HG02588 (cell line): ENCODE measurements around the gene ACTN4.

Experiments used
- ATAC-seq: cut with Tn5 transposase; IDR thresholded peaks from one replicate; pipeline ENCODE4 v1.9.1; 2021; ENCODE audit warnings: mild to moderate bottlenecking, moderate library complexity; ENCODE audit not compliant: unreplicated experiment

ACTN4 gene

DNA sequence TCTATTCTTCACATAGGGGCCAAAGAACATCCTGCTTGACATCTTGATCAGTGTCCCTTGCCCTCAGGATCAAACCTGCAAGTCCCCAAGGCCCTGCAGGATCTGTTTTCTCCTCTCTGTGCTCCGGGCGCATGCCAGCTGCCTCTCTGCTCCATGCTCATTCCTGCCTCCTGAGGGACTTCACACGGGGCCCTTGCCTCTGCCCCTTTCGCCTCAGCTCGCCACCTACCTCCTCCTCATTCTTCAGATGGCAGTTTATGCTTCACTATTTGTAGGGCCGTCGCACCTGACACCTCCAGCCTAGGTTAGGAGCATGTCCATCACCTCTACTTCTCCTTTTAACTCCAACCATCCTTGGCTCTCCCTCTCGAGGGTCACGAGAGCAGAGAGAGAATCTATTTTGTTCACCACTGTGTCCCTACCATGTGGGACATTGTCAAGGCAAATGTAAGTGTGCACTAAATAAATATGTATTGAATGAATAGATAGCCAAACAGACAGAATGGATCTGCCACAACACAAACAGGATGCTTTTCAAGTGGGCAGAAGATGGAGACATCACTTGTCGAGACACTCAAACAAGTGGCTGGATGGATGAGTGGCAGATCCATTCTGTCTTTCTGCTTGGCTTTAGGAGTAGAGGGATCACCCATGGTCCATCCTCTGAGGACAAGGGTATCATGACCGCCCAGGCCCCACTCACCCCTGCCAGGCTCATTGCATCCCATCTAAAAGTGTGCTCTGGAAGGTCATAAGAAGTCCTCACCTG lies 29.6 kb downstream of the ACTN4 start:
- ATAC-seq: no peak

GRCh38 chr19:38678217-38678890 lies 30.9 kb downstream of the ACTN4 start:
- ATAC-seq: no peak

DNA sequence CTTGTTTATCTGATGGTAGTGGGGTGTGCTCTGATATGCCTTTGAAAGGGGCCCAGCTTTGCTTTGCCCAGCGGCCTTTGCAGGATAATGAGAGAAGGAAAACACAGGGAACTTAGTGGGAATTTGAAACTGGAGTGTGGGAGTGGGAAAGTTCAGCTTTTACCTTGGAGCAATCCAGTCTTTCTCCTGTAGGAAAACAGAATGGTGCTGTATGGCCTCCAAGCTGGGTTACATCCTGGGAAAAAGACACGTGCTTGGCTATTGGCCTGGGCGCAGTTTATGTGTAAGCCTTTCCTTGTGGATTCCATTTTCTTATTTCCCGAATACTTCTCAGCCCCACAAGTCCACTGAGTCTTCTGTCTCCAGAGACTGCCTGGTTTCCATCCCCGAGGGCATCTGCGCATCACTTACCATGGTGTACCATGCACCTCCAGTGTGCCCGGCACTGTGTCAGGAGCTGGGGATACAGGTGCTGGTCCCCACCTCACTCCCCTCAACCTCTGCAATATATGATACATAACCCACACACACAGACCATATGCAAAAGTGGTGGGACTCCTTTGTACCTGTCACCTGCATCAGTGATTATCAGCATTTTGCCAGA lies 31.5 kb downstream of the ACTN4 start:
- ATAC-seq: no peak

- ATAC-seq: no peak
These were observed 32.4 kb downstream of the ACTN4 start for GRCh38 chr19:38679839-38680238.

GRCh38 chr19:38682195-38682867 lies 34.9 kb downstream of the ACTN4 start:
- no peak for ATAC-seq

DNA sequence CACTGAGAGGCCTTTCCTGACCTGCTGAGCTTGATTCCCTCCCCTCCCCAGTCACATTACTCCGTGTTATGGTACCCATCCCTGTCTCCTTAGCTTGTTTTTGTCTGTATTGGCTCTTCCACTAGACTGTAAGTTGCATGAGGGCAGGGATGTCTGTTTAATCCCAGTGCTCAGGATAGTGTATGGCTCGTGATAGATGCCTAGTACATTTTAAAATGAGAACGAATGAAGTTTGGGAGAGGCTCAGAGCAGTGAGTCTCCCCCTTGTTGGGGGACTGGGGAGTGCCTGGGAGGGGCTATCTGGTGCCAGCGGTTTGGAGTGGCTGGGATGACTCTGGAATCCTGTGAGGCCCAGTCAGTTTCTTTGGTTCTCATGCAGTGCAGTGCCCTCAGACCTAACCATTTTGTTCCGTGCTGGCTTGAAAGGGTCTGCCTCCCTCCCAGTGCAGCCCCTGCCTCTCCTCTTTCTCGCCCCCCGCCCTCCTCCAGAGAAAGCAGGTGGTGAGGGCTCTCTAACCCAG lies 35.5 kb downstream of the ACTN4 start:
- no peak for ATAC-seq

DNA sequence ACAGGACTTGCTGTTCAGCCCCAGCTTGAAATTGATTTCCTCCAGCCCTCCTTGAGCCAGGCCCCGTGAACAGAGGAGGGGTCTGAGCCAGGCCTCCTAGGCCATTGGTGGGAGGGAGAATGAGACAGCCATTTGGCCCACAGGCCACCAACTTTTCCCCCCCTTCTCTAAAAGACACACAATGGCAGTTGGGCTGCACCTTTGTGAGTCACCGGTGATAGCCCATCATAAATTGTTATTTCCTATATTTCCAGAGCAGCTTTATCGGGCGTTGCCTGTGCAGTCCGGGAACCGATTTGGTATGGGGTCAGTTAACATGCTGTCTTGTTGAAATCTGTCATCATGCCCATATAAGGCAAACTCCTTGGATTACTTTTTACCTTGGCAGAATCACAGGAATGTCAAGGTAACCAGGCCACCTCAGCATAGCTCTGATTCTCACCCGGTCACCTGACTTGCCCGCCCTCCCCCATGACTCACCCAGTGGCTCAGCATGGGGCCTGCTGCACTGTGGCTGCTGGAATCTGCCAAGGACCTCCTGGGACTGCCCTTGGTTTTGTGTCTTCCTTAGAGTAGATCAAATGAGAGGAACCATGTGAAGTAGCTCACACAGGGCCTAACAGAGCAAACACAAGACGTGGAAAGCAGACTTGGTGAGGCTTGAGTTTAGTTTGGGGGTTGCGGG lies 36.1 kb downstream of the ACTN4 start:
- ATAC-seq: no peak

DNA sequence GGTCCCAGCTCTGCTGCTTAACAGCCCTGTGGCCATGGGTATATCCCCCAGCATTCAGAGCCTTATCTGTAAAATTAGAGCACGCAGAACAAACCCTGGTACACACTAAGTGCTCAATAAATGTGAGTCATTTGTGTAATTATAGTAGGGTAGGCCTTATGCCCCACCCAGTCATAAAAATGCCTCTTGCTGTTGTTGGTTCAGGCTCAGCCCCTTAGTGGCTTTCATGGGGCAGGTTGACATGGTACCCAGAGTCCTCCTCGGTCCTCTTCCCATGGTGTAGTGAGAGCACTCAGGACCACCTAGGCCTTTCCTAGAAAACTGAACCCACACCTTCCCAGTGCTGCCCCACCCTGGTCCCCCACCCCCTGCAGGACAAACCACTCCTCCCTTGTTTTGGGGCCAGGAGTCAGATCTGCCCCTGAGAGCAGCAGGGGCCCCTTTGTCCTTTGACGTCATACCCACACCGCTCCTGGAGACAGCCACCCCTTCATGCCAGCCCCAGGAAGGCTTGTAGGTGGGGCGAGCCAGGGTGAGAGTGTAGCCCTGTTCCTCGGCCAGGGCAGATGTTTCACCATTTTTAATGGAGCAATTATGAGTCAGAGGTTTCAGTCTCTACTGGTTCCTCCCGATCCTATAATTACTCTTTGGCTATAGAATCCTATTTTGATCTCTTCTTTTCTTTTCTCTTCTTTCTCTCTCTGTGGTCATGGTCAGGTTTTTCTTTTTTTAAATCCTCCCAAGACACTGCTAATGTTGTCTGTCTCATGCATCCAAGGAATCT lies 36.8 kb downstream of the ACTN4 start:
- ATAC-seq: no peak

DNA sequence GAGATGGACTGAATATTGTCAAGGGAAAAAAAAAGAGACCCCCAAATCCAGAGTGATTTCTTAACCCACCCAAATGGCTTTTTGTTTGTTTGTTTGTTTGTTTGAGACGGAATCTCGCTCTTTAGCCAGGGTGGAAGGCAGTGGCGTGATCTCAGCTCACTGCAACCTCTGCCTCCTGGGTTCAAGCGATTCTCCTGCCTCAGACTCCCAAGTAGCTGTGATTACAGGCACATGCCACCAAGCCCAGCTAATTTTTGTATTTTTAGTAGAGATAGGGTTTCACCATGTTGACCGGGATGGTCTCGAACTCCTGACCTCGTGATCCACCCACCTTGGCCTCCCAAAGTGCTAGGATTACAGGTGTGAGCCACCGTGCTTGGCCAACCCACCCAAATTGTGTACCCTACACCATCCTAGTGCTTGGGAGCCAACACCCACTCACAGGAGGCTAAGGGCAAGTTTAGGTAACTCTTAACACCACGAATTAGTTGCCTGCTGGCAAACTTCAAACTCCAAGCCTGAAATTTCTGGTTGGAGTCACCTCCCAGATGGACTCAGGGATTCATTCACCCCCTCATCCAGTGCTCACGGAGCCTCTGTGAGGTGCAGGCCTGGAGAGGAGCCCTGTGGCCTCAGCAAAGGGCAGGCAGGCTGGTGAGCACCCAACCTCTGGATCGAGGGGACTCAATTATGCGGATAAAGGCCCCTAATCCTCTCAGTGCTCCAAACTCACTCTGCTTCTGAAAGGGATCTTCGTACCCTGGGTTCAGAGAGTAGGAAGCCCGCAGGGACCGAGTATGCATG lies 37.6 kb downstream of the ACTN4 start:
- ATAC-seq: no peak

GRCh38 chr19:38685666-38686529 lies 38.4 kb downstream of the ACTN4 start:
- no peak for ATAC-seq

DNA sequence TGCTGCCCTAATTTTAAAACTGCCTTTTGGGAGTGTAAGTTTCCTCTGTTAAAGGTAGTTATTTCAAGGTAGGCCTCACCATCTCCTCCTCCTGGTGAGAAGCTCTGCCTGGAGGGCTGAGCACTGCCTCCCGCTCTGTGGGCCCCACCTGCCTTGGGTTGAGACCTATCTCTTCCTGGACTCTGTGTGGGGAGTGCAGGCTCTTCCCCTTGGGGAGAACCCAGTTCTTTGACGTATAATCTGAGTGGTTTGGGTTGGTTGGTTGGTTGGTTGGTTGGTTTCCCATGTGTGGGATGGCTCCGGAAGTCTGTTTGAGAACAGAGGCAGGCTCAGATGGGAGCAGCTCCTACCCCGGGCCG lies 39.1 kb downstream of the ACTN4 start:
- ATAC-seq: no peak

GRCh38 chr19:38687837-38688378 lies 40.5 kb downstream of the ACTN4 start:
- no peak for ATAC-seq

DNA sequence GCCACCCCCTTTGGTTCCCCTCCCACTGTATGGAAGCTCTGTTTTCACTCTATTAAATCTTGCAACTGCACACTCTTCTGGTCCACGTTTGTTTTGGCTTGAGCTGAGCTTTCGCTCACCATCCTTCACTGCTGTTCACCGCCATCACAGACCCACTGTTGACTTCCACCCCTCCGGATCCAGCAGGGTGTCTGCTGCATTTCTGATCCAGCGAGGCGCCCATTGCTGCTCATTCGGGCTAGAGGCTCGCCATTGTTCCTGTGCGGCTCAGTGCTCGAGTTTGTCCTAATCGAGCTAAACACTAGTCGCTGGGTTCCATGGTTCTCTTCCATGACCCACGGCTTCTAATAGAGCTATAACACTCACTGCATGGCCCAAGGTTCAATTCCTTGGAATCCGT lies 42.7 kb downstream of the ACTN4 start:
- ATAC-seq: no peak

- no peak for ATAC-seq
These were observed 43.4 kb downstream of the ACTN4 start for GRCh38 chr19:38690832-38691231.

- ATAC-seq: no peak
These were observed 44.5 kb downstream of the ACTN4 start for GRCh38 chr19:38691938-38692457.

DNA sequence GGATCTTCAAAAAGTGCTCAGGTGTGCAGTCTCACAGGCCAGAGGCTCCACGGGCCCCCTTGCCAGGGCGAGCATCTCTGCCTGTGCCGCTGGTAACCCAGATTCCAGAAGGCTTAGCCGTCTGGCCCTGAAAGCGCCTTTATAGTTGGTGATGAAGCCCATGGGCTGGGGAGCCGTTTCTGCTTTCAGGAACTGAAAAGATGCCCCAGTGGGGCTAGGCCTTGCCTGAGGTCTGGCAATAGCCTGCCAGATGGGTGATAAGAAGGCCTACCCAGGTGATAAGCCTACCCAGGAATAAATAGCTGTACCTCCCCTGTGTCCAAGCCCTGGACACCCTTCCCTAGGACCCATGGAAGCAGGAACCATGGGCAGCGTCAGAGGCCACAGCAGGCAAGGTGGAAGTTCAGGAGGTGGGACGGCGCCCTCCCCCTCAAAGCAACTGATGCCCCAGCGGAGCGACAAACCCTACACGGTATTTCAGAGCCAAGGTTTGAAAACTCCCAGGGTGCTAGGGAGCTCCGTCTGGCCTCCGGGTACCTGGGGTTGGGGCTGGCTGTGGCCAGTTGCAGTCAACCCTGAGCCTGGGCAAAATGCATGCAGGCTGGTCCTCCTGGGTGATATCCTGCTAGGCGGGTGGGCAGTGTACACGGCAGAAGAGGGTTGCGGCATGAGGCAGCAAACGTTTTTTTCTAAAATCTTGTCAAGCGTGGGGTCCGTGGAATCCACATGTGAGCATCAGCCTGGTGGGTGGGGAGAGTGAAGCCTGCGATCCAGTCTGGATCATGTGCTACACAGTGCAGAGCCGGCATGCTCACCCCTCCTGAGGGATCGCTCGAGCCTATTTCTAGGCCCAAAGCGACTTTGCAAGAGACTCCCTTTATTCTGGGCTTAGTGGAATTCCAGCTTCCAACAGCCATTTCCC lies 45.3 kb downstream of the ACTN4 start:
- no peak for ATAC-seq
